Measurements from ENCODE around the gene PDE10A.
A peak's percentile ranks its signal among the peaks of the same experiment; 100 is the strongest.
"Not testable (repeated sequence)": the region's sequence is repeated elsewhere in the genome, so short reads cannot be mapped to it uniquely, and the experiment has no call there.

PDE10A gene

DNA sequence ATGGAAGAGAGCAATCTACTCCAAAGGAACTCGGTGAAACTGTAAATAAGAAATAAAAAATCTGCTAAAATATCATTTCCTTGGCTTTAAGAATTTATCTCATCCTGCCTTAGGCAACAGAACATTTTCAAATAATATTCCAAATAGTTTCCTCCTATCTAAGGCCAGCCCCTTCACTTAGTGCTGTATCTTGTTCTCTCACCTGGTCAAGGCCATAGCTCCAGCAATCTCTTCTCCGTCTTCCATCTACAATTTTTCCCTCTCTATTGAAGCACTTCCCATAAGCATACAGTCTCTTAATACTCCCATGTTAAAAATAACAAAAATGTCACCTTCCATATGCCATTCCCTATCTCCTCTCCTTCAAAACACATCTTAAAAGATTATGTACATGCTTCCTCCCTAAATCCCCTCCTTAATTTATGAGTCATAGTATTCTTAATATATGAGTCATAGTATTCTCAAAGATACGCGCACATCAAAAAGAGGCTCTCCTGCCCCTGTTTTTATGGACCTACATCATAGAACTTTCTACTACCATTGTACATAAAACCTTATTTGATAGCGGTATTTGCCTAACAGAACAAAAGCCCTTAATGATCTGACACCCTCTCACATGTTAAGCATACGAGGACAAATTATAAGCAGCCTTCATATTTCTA lies 146.9 kb downstream of the PDE10A start:
- no peak overlapping the region for H3K4me3 ChIP-seq (ENCODE audit: control insufficient read depth, low read depth, low read length)
- TF ChIP-seq, protein P1, sequence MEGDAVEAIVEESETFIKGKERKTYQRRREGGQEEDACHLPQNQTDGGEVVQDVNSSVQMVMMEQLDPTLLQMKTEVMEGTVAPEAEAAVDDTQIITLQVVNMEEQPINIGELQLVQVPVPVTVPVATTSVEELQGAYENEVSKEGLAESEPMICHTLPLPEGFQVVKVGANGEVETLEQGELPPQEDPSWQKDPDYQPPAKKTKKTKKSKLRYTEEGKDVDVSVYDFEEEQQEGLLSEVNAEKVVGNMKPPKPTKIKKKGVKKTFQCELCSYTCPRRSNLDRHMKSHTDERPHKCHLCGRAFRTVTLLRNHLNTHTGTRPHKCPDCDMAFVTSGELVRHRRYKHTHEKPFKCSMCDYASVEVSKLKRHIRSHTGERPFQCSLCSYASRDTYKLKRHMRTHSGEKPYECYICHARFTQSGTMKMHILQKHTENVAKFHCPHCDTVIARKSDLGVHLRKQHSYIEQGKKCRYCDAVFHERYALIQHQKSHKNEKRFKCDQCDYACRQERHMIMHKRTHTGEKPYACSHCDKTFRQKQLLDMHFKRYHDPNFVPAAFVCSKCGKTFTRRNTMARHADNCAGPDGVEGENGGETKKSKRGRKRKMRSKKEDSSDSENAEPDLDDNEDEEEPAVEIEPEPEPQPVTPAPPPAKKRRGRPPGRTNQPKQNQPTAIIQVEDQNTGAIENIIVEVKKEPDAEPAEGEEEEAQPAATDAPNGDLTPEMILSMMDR (conservative IDR thresholded peaks at IDR 0.05; ENCODE audit: control insufficient read depth, insufficient read depth, low read depth, low read length): no peak
- peak; percentile 12 for DNase-seq (ENCODE audit: low read depth)

DNA sequence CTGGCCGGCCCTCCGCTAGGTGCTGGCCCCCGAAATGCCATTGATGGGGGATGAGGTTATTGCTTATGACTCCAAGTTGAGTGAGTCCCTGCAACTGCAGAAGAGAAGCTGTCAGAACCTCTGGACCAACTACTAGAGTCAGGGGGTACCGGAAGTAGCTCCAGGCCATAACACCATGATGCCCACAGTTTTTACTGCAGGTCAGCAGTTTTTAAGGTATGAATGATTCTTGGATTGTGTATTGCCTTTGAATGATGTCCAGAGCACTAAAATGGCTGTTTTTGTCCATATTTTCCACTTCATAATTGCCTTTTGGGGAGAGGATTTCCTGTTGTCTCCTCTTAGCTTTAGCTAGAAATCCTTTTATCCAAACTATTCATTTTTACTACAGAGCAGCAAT lies 148.4 kb downstream of the PDE10A start:
- TF ChIP-seq, protein P1 (conservative IDR thresholded peaks at IDR 0.05; ENCODE audit: control insufficient read depth, insufficient read depth, low read depth, low read length): no peak
- no peak for DNase-seq (ENCODE audit: low read depth)
- H3K4me3 ChIP-seq (ENCODE audit: control insufficient read depth, low read depth, low read length): no peak overlapping the region

- DNase-seq (ENCODE audit: low read depth): no peak
- TF ChIP-seq, protein P1 (conservative IDR thresholded peaks at IDR 0.05; ENCODE audit: control insufficient read depth, insufficient read depth, low read depth, low read length): no peak
- no peak overlapping the region for H3K4me3 ChIP-seq (ENCODE audit: control insufficient read depth, low read depth, low read length)
Observed at GRCh38 chr6:165511807-165512206, 151.2 kb downstream of the PDE10A start.

DNA sequence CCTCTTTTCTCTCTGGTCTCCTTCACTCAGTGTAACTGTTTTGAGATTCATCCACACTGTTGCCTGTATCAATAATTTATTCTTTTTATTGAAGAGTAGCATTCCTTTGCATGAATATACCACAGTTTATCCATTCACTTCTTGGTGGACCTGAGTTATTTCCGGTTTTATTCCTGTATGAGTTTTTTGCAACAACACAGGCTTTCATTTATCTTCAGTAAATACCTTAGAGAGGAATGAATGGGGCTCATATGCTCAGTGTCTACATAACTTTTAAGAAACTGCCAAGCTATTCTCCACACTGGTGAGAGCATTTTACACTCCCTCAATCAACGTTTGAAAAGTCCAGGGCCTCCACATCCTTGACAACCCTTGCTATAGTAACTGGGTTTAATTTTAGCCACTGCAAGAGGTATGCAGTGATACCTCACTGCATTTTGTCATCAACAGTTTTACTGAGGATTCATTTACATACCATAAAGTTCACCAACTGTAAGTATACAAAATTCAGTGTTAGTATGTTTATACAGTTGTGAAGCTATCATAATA lies 154.6 kb downstream of the PDE10A start:
- DNase-seq (ENCODE audit: low read depth): no peak
- TF ChIP-seq, protein P1 (conservative IDR thresholded peaks at IDR 0.05; ENCODE audit: control insufficient read depth, insufficient read depth, low read depth, low read length): no peak

DNA sequence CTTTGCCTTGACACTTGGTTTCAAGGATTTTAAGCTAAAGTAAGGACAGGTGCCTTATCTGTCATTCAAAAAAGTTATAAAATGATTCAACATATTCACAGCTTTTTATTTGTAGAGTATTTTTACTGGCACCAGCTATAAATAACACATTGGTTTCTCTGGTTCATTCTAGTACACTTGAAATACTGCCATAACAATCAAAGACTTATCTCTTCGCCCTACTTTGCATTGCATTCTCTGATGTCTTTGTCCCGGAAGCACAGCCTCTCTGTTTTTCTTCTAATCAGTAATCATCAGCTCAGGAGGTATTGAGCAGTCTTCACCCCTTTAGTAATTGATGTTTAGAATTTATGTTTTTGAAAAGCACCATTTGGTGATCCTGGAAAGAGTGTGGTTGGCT lies 156.4 kb downstream of the PDE10A start:
- TF ChIP-seq, protein P1 (conservative IDR thresholded peaks at IDR 0.05; ENCODE audit: control insufficient read depth, insufficient read depth, low read depth, low read length): no peak
- DNase-seq (ENCODE audit: low read depth): no peak
- no peak overlapping the region for H3K4me3 ChIP-seq (ENCODE audit: control insufficient read depth, low read depth, low read length)

More for the DNA sequence above, 154.6 kb downstream of the PDE10A start:
- no peak overlapping the region for H3K4me3 ChIP-seq (ENCODE audit: control insufficient read depth, low read depth, low read length)

- DNase-seq (ENCODE audit: low read depth); H3K4me3 ChIP-seq (ENCODE audit: control insufficient read depth, low read depth, low read length): not testable (repeated sequence)
Observed at GRCh38 chr6:165500214-165500907, 162.7 kb downstream of the PDE10A start.

DNA sequence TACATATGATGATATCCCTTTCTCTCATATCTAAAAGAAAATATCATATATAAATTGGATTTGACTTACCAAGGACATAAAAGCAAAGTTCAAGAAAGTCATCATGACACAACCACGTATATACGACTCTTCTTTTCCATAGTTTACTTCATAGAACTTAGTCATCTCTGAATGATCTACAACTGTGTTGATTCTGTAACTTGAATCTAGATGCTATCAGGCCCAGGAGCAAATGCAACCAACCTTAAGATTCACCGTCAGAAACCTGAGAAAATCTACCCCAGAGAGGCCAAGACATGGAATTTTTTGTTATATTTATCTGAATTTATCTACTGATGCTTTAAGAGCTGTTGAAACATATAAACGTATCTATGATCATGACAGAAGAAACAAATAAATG lies 165.6 kb downstream of the PDE10A start:
- no peak overlapping the region for H3K4me3 ChIP-seq (ENCODE audit: control insufficient read depth, low read depth, low read length)
- DNase-seq (ENCODE audit: low read depth): no peak
- TF ChIP-seq, protein P1 (conservative IDR thresholded peaks at IDR 0.05; ENCODE audit: control insufficient read depth, insufficient read depth, low read depth, low read length): no peak

Data from fibroblast of mammary gland (primary cell).